ENCODE data around the gene VNN1. TPM values are rescaled to one million over a fixed set of nuclear protein-coding genes. Genes with fewer than 3 reads are reported as not detected.
A peak's percentile ranks its signal among the peaks of the same experiment; 100 is the strongest.
"Not testable (repeated sequence)": the region's sequence is repeated elsewhere in the genome, so short reads cannot be mapped to it uniquely, and the experiment has no call there.

VNN1 gene
- total RNA-seq, 6 experiments from 2014 or later = 0.07 to 0.13 (median 0.09) TPM; not detected in 1

DNA sequence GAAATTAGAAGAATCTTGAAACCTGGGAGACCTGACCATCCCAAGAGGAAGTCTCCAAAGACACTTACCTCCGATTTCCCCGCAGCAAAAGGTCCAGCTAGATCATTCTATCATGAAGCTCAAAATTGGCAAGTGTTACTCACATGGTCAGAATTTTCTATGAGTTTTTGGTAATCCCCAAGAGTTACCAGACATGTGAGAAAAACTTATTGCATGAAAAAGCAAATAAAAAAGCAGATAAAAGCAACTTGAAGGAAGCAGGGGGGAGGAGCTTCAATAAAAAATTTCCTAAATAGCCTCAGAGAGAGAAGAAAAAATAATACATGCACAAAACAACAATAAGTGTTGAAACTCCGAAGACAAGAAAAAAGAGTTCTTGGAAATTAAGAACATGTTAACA, 27.3 kb downstream of the VNN1 start:
- no peak for DNase-seq
- TF ChIP-seq, protein P1, sequence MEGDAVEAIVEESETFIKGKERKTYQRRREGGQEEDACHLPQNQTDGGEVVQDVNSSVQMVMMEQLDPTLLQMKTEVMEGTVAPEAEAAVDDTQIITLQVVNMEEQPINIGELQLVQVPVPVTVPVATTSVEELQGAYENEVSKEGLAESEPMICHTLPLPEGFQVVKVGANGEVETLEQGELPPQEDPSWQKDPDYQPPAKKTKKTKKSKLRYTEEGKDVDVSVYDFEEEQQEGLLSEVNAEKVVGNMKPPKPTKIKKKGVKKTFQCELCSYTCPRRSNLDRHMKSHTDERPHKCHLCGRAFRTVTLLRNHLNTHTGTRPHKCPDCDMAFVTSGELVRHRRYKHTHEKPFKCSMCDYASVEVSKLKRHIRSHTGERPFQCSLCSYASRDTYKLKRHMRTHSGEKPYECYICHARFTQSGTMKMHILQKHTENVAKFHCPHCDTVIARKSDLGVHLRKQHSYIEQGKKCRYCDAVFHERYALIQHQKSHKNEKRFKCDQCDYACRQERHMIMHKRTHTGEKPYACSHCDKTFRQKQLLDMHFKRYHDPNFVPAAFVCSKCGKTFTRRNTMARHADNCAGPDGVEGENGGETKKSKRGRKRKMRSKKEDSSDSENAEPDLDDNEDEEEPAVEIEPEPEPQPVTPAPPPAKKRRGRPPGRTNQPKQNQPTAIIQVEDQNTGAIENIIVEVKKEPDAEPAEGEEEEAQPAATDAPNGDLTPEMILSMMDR (IDR thresholded peaks at IDR 0.05) = no peak
- Mint-ChIP-seq H3K9me3 (no peaks in the 10 kb centered on the region), H3K36me3 (ENCODE audit: low read depth) (no peaks in the 10 kb centered on the region), H3K27me3 (ENCODE audit: insufficient read depth) (no peaks in the 10 kb centered on the region), H3K4me3 (peak overlapping the region; percentile 54), H3K27ac (no peak overlapping the region), H3K4me1 (ENCODE audit: low read depth) (peaks cover 41% of the 10 kb centered on the region)

DNA sequence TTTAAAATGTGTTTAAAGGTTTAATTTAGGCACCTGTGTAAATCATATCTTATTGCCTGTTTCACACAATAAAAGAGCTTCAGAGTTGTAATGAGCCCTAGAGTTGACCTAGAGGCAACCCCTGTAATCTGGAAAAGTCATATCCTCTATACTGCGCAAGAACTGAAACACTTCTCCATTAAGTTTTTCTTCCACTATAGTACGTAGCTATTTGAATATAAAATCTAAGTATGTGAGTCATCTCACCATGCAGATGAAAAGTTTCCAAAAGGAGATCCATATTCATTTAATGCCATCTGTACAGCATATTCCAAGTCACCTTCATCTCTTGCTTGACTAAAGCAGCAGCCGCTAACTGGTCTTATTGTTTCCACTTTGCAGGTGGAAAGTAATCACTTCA, 28.8 kb downstream of the VNN1 start:
- no peaks in the 10 kb centered on the region for H3K36me3 Mint-ChIP-seq (ENCODE audit: low read depth)
- no peak for DNase-seq
- H3K27me3 Mint-ChIP-seq (ENCODE audit: insufficient read depth) = no peaks in the 10 kb centered on the region
- no peak overlapping the region for H3K27ac Mint-ChIP-seq
- TF ChIP-seq, protein P1 (IDR thresholded peaks at IDR 0.05) = no peak
- H3K4me3 Mint-ChIP-seq = no peak overlapping the region
- H3K4me1 Mint-ChIP-seq (ENCODE audit: low read depth) = peaks cover 41% of the 10 kb centered on the region
- no peaks in the 10 kb centered on the region for H3K9me3 Mint-ChIP-seq

DNA sequence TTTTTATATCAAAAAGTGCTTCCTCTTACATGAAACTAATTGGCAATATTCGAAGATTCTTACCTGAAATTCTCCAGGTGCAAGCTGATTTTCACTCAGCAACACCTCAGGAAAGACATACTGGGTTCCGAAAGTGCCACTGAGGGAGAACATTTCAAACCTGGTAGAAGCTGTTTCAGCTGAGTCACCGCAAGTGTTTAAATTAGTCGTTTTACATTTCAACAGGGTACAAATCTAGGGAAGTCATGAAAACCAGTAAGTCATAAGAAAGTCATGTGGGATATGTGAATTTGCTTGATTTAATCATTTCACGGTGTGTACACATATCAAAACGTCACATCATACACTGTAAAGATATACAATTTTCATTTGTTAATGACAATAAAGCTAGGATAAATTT, 29.6 kb downstream of the VNN1 start:
- TF ChIP-seq, protein P1 (IDR thresholded peaks at IDR 0.05) = no peak
- H3K4me1 Mint-ChIP-seq (ENCODE audit: low read depth) = peaks cover 44% of the 10 kb centered on the region
- H3K9me3 Mint-ChIP-seq = no peaks in the 10 kb centered on the region
- peak overlapping the region; percentile 31; the same call in 1 of the 2 replicates for H3K4me3 Mint-ChIP-seq
- H3K36me3 Mint-ChIP-seq (ENCODE audit: low read depth) = no peaks in the 10 kb centered on the region
- H3K27ac Mint-ChIP-seq = peak overlapping the region; percentile 77
- no peaks in the 10 kb centered on the region; the same call in 1 of the 2 replicates for H3K27me3 Mint-ChIP-seq (ENCODE audit: insufficient read depth)
- DNase-seq = no peak

DNA sequence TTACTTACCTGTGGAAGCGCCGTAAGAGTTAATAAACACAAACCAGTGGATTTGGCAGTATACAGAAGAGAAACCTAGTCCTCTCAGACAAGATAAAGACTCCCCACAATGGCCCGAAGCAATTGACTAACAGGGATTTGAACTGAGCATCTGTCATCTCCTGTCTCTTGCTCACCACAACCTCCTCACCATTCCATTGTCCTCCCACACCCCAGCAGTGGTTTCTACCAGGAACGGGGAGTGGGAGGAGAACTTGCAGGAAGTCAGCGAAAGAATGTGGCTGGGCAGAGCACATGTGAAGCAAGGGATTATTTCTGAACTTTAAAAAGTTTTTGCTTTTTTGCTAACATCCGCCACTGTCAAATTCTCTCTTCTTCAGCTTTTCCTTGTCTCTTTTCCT, 30.3 kb downstream of the VNN1 start:
- TF ChIP-seq, protein P1 (IDR thresholded peaks at IDR 0.05) = no peak
- H3K36me3 Mint-ChIP-seq (ENCODE audit: low read depth) = no peaks in the 10 kb centered on the region
- H3K9me3 Mint-ChIP-seq = no peaks in the 10 kb centered on the region
- peaks cover 51% of the 10 kb centered on the region for H3K4me1 Mint-ChIP-seq (ENCODE audit: low read depth)
- H3K4me3 Mint-ChIP-seq = peak overlapping the region; percentile 29
- DNase-seq = peak; percentile 65
- H3K27ac Mint-ChIP-seq = peak overlapping the region; percentile 77
- H3K27me3 Mint-ChIP-seq (ENCODE audit: insufficient read depth) = no peaks in the 10 kb centered on the region; the same call in 1 of the 2 replicates

DNA sequence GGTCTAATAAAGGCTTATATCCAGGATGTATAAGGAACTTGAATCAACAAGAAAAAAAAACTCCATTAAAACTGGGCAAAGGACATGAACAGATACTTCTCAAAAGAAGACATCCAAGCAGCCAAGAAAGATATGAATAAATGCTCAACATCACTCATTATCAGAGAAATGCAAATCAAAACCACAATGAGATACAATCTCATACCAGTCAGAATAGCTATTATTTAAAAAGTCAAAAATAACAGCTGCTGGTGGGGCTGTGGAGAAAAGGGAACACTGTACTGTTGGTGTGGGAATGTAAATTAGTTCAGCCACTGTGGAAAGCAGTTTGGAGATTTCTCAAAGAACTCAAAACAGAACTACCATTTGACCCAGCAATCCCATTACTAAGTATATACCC, 34.8 kb downstream of the VNN1 start:
- not testable (repeated sequence) for H3K36me3 Mint-ChIP-seq (ENCODE audit: low read depth)

DNA sequence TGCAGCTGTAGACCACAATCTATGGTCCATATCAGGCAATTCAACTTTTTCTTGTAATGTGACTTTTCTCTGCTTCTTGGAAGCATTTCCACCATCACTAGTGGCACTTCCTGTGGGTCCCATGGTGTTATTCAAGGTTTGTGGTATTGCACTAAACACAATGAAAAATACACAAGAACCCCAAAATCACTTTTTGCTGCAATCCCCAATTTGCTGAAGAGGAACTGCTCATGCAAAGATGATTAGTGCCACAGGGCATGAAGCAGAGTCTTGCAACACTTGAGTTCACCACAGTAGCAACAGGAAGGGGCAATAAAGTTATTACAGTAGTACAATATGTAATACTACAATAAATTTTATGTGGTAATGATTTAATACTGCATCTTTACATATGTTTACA, 38.1 kb downstream of the VNN1 start:
- peaks cover 5% of the 10 kb centered on the region for H3K27me3 Mint-ChIP-seq (ENCODE audit: insufficient read depth)
- no peak for DNase-seq
- H3K4me3 Mint-ChIP-seq = no peak overlapping the region
- peaks cover 13% of the 10 kb centered on the region for H3K4me1 Mint-ChIP-seq (ENCODE audit: low read depth)
- H3K27ac Mint-ChIP-seq = no peak overlapping the region
- no peaks in the 10 kb centered on the region for H3K9me3 Mint-ChIP-seq
- TF ChIP-seq, protein P1 (IDR thresholded peaks at IDR 0.05) = no peak
- H3K36me3 Mint-ChIP-seq (ENCODE audit: low read depth) = no peaks in the 10 kb centered on the region

More for the DNA sequence above, 34.8 kb downstream of the VNN1 start:
- H3K27ac Mint-ChIP-seq; DNase-seq; H3K9me3 Mint-ChIP-seq; H3K27me3 Mint-ChIP-seq (ENCODE audit: insufficient read depth); H3K4me3 Mint-ChIP-seq: not testable (repeated sequence)
- peaks cover 24% of the 10 kb centered on the region for H3K4me1 Mint-ChIP-seq (ENCODE audit: low read depth)
